ENCODE data around the gene ATP6V0A4. TPM values are rescaled to one million over a fixed set of nuclear protein-coding genes. Genes with fewer than 3 reads are reported as not detected.
A peak's percentile ranks its signal among the peaks of the same experiment; 100 is the strongest.
"Not testable (repeated sequence)": the region's sequence is repeated elsewhere in the genome, so short reads cannot be mapped to it uniquely, and the experiment has no call there.

ATP6V0A4 gene
- total RNA-seq, 1 experiment from 2014 or later, result 7.7 TPM

DNA sequence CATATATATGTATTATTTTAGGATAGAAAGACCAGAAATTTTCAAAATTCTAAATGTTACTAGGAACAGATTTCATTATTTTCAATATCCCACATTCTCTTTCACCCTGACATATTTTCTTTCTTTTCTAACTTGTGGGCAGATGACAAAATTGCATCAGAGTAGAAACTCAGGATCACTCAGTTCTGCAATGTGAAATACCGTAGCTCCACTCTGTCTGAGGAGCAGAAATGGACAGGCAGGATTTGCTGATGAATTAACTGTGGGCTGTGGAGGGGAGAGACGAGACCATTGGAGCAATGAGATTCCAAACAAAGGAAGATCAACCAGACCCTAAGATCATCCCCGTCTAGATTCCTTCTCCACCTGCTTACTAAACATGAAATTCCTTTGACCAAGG lies 59.9 kb downstream of the ATP6V0A4 start:
- CTCF ChIA-PET, result interaction anchor here (0.5 to 1.4 kb wide), 14 partner anchors 16 to 834 kb away, joined by 3 to 39 read pairs (median 4); partner anchors contain the start of genes ATP6V0A4 and TMEM213
- peaks cover 18% of the 10 kb centered on the region for H3K4me1 Mint-ChIP-seq (ENCODE audit: low read depth, unreplicated experiment)
- peak overlapping the region; percentile 41 for H3K27ac Mint-ChIP-seq (ENCODE audit: unreplicated experiment)
- no peak overlapping the region for H3K4me3 Mint-ChIP-seq (ENCODE audit: low read depth, unreplicated experiment)
- H3K27me3 Mint-ChIP-seq (ENCODE audit: unreplicated experiment), result no peaks in the 10 kb centered on the region
- H3K9me3 Mint-ChIP-seq (ENCODE audit: low read depth, unreplicated experiment), result no peaks in the 10 kb centered on the region
- BruUV-seq (replicated peaks), result no TSS peak
- intact Hi-C loops (cut with micrococcal nuclease; ENCODE audit: unreplicated experiment), result loop anchor here (1.0 to 10.0 kb wide), 6 partner anchors 128 to 641 kb away; partner anchors contain the start of gene TRIM24
- TF ChIP-seq, protein P1, sequence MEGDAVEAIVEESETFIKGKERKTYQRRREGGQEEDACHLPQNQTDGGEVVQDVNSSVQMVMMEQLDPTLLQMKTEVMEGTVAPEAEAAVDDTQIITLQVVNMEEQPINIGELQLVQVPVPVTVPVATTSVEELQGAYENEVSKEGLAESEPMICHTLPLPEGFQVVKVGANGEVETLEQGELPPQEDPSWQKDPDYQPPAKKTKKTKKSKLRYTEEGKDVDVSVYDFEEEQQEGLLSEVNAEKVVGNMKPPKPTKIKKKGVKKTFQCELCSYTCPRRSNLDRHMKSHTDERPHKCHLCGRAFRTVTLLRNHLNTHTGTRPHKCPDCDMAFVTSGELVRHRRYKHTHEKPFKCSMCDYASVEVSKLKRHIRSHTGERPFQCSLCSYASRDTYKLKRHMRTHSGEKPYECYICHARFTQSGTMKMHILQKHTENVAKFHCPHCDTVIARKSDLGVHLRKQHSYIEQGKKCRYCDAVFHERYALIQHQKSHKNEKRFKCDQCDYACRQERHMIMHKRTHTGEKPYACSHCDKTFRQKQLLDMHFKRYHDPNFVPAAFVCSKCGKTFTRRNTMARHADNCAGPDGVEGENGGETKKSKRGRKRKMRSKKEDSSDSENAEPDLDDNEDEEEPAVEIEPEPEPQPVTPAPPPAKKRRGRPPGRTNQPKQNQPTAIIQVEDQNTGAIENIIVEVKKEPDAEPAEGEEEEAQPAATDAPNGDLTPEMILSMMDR (IDR thresholded peaks at IDR 0.05; ENCODE audit: unreplicated experiment), result no peak
- no peaks in the 10 kb centered on the region for H3K36me3 Mint-ChIP-seq (ENCODE audit: insufficient read depth, unreplicated experiment)
- no peak for DNase-seq

DNA sequence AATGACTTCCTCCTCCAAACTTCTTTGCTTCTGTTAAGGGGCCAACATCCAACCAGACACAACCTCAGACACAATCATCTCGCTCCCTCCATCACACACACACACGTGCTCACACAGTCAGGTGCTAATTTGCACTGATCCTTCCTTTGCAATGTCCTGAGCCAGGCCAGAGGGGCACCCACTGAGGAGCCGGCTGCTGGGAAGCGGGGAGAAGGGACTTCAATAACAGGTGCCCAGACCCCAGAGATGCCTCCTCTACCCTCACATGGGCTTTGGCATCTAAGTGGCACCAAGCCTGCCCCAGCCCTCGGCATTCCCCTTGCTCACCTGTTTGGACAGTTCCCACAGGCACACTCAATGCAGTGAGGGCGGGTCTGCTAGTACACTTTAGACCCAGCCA lies 62.6 kb downstream of the ATP6V0A4 start:
- Mint-ChIP-seq H3K27me3 (ENCODE audit: unreplicated experiment) (no peaks in the 10 kb centered on the region), H3K4me1 (ENCODE audit: low read depth, unreplicated experiment) (peaks cover 18% of the 10 kb centered on the region), H3K9me3 (ENCODE audit: low read depth, unreplicated experiment) (no peaks in the 10 kb centered on the region), H3K27ac (ENCODE audit: unreplicated experiment) (no peak overlapping the region), H3K4me3 (ENCODE audit: low read depth, unreplicated experiment) (no peak overlapping the region), H3K36me3 (ENCODE audit: insufficient read depth, unreplicated experiment) (no peaks in the 10 kb centered on the region)
- CTCF ChIA-PET, result no interaction called here
- TF ChIP-seq, protein P1 (IDR thresholded peaks at IDR 0.05; ENCODE audit: unreplicated experiment), result no peak
- no peak for DNase-seq
- intact Hi-C loops (cut with micrococcal nuclease; ENCODE audit: unreplicated experiment), result loop anchor here (5.0 to 10.0 kb wide), 3 partner anchors 173 to 351 kb away; partner anchors contain the start of gene TRIM24
- no TSS peak for BruUV-seq (replicated peaks)

DNA sequence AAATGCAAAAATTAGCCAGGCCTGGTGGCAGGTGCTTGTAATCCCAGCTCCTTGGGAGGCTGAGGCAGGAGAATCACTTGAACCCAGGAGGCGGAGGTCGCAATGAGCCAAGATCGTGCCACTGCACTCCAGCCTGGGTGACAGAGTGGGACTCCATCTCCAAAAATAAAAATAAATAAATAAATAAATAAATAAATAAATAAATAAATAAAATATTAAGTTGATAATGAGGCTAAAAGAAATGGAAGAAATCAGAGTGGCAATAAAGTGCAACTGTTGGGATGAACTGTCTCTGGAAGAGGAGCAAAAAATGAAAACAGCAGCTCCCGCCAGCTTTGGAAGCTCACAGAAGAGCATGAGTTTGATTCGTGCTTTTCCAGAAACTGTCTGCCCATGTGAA lies 66.3 kb downstream of the ATP6V0A4 start:
- H3K27me3 Mint-ChIP-seq (ENCODE audit: unreplicated experiment); H3K36me3 Mint-ChIP-seq (ENCODE audit: insufficient read depth, unreplicated experiment): not testable (repeated sequence)

DNA sequence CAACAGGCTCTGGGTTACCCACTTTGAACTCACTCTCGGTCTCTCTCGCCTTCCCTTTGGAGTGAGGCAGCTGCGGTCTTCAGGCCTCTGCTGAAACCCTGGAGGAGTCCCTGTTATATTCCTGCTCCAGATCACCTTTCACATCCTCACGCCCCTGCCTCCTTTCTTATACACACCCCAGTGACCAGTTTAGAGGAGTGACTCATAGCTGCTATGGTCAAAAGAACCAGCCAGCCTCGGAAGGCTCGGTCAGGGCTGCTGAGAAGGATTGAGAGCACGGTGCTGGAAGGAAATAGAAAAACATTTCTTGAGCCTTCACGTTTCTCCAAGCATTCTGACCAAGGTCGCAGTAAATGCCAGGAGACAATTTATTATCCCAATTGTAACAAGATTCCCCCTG lies 68.6 kb downstream of the ATP6V0A4 start:
- no TSS peak for BruUV-seq (replicated peaks)
- H3K27me3 Mint-ChIP-seq (ENCODE audit: unreplicated experiment), result no peaks in the 10 kb centered on the region
- no peak for DNase-seq
- TF ChIP-seq, protein P1 (IDR thresholded peaks at IDR 0.05; ENCODE audit: unreplicated experiment), result no peak
- H3K36me3 Mint-ChIP-seq (ENCODE audit: insufficient read depth, unreplicated experiment), result no peaks in the 10 kb centered on the region
- no peaks in the 10 kb centered on the region for H3K9me3 Mint-ChIP-seq (ENCODE audit: low read depth, unreplicated experiment)
- no peak overlapping the region for H3K4me3 Mint-ChIP-seq (ENCODE audit: low read depth, unreplicated experiment)
- intact Hi-C loops (cut with micrococcal nuclease; ENCODE audit: unreplicated experiment), result no loop called here
- H3K4me1 Mint-ChIP-seq (ENCODE audit: low read depth, unreplicated experiment), result no peaks in the 10 kb centered on the region
- CTCF ChIA-PET, result no interaction called here
- no peak overlapping the region for H3K27ac Mint-ChIP-seq (ENCODE audit: unreplicated experiment)

More for the DNA sequence above, 66.3 kb downstream of the ATP6V0A4 start:
- CTCF ChIA-PET; H3K4me1 Mint-ChIP-seq (ENCODE audit: low read depth, unreplicated experiment); H3K27ac Mint-ChIP-seq (ENCODE audit: unreplicated experiment); H3K9me3 Mint-ChIP-seq (ENCODE audit: low read depth, unreplicated experiment); H3K4me3 Mint-ChIP-seq (ENCODE audit: low read depth, unreplicated experiment); DNase-seq; BruUV-seq (replicated peaks): not testable (repeated sequence)
- intact Hi-C loops (cut with micrococcal nuclease; ENCODE audit: unreplicated experiment), result loop anchor here (10.0 kb wide), 2 partner anchors 267 to 347 kb away; partner anchors contain the start of gene TRIM24

DNA sequence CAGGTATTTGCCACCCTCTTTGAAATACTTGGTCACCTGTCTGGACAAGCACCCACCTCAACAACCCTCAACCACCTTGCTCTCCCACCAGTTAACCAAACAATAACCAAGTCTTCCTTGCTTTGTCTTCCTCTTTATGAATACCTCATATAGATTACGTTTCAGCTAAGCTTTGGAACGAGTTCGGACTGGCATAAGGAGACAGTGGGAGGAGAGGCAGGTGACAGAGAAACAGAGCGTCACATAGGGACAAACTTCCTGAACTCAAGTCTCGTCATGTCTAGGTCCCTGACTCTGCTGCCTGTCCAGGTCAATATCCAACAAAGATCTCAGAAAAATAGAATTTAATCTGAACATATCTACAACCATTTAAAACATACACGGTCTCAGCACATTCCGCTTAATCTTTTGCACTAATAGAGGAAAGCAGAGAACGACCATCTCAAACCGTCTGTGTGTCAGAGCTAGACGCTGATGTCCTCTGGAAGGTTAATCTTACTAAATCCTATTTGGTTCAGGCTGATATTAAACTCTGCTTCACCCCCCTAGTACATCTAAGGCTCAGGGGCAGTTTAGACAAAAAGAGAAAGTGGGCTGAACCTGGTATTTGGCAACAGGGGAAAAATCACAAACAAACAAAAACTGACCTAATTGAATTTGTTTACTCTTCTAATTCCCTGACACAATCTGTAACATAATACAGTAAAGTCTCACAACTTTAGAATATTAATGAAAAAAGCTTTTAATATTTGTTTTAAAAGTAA lies 70.5 kb downstream of the ATP6V0A4 start:
- BruUV-seq (replicated peaks), result no TSS peak
- Mint-ChIP-seq H3K27ac (ENCODE audit: unreplicated experiment) (no peak overlapping the region), H3K4me1 (ENCODE audit: low read depth, unreplicated experiment) (no peaks in the 10 kb centered on the region), H3K9me3 (ENCODE audit: low read depth, unreplicated experiment) (no peaks in the 10 kb centered on the region), H3K4me3 (ENCODE audit: low read depth, unreplicated experiment) (no peak overlapping the region), H3K27me3 (ENCODE audit: unreplicated experiment) (no peaks in the 10 kb centered on the region), H3K36me3 (ENCODE audit: insufficient read depth, unreplicated experiment) (no peaks in the 10 kb centered on the region)
- CTCF ChIA-PET, result no interaction called here
- TF ChIP-seq, protein P1 (IDR thresholded peaks at IDR 0.05; ENCODE audit: unreplicated experiment), result no peak
- no peak for DNase-seq
- intact Hi-C loops (cut with micrococcal nuclease; ENCODE audit: unreplicated experiment), result no loop called here

Data from Calu3 (cell line).